Esophagus squamous epithelium (tissue), 5 donors: Measurements from ENCODE around the gene RBCK1. TPM values are rescaled to one million over a fixed set of nuclear protein-coding genes. Genes with fewer than 3 reads are reported as not detected.

ENCODE experiments used
- DNase-seq: peaks from one replicate; lab custom pipeline; 2025; lab: John Stamatoyannopoulos, UW
- H3K27ac ChIP-seq, 4 donors: fragments of 200-600 bp; sonication (generic); one replicate each; pipeline ENCODE4 v1.5.1; 2016 to 2019; ENCODE audit warnings: mild to moderate bottlenecking in 1 of 4
- H3K27me3 ChIP-seq, 4 donors: fragments of 200-600 bp; sonication (generic); 1 replicate in 3 of 4; 2 replicates in 1 of 4; pipeline versions ENCODE4 v1.5.1 to v1.6.0; 2017 to 2021; ENCODE audit warnings: antibody characterized with exemption in 1 of 4
- H3K36me3 ChIP-seq, 3 donors: fragments of 200-600 bp; sonication (generic); one replicate each; pipeline ENCODE4 v1.5.1; 2016 to 2019
- H3K4me1 ChIP-seq, 3 donors: fragments of 200-600 bp; sonication (generic); one replicate each; pipeline ENCODE4 v1.5.1; 2017 to 2019
- H3K4me3 ChIP-seq, 4 donors: fragments of 200-600 bp; sonication (generic); 1 replicate in 3 of 4; 2 replicates in 1 of 4; pipeline ENCODE4 v1.5.1; 2016 to 2019; ENCODE audit warnings: mild to moderate bottlenecking in 2 of 4, moderate library complexity in 1 of 4
- H3K9me3 ChIP-seq, 3 donors: fragments of 200-600 bp; sonication (generic); one replicate each; pipeline ENCODE4 v1.5.1; 2016 to 2019
- CTCF ChIP-seq, 6 experiments: fragments of 450-650 bp in 4 of 6; fragments of 200-600 bp in 2 of 6; sonication (generic) in 2 of 6; IDR thresholded peaks; one replicate each; pipeline ENCODE4 v1.5.1; 2016 to 2019; ENCODE audit warnings: antibody characterized with exemption in 6 of 6, mild to moderate bottlenecking in 4 of 6, moderate library complexity in 4 of 6
- POLR2A ChIP-seq, 4 donors: fragments of 450-650 bp; IDR thresholded peaks; one replicate each; pipeline ENCODE4 v1.6.1; 2017; ENCODE audit warnings: antibody characterized with exemption in 4 of 4, mild to moderate bottlenecking in 4 of 4, moderate library complexity in 3 of 4
- WGBS, 2 donors: methylation state at CpG; one replicate each; pipeline ENCODE4 v1.1.5; 2018; 5-methylcytosine and 5-hydroxymethylcytosine counted together
- intact Hi-C: fragments of 100-400 bp; cut with DNase I; formaldehyde crosslinking; loops from one replicate; pipeline ENCODE4 v1.15.0; 2022
- total RNA-seq, 4 donors: library from RNA; depleted of rRNA; stranded (reverse); fragments of >200 nt; gene quantifications; one replicate each; pipeline ENCODE4 v1.1.0, GENCODE V29; 2016
- donor health status: DM: yes; HTN: yes; CAD: no.

The RBCK1 gene
- total RNA-seq, 4 donors from 2014 or later: 46.9 to 79.8 (median 63.2) TPM

GRCh38 chr20:433300-433975, 25.3 kb downstream of the RBCK1 start:
- Histone ChIP-seq H3K36me3 (peaks cover 11 to 90% (median 50%) of the 10 kb centered on the region in 3 donors), H3K4me1 (peaks cover 0 to 32% (median 3%) of the 10 kb centered on the region in 3 donors), H3K27me3 (no peaks in the 10 kb centered on the region), H3K27ac (no peak overlapping the region), H3K4me3 (no peak overlapping the region), H3K9me3 (no peaks in the 10 kb centered on the region)
- no peak for TF ChIP-seq POLR2A (IDR thresholded peaks at IDR 0.05)
- no peak for TF ChIP-seq CTCF (IDR thresholded peaks at IDR 0.05)
- no peak for DNase-seq
- intact Hi-C loops: no loop called here
- 63 to 77% methylated on average over 9 to 10 of the region's 12 CpGs for WGBS, 2 donors

- no peak for TF ChIP-seq POLR2A (IDR thresholded peaks at IDR 0.05)
- no peak for TF ChIP-seq CTCF (IDR thresholded peaks at IDR 0.05)
- intact Hi-C loops: no loop called here
- 61 to 62% methylated on average over 7 to 8 of the region's 11 CpGs for WGBS, 2 donors
- Histone ChIP-seq H3K36me3 (peaks cover 9 to 90% (median 47%) of the 10 kb centered on the region in 3 donors), H3K27ac (no peak overlapping the region), H3K27me3 (no peaks in the 10 kb centered on the region), H3K4me1 (peaks cover 0 to 40% (median 3%) of the 10 kb centered on the region in 3 donors), H3K4me3 (no peak overlapping the region), H3K9me3 (no peaks in the 10 kb centered on the region)
- DNase-seq: no peak
Measured at GRCh38 chr20:434221-434620, 26.1 kb downstream of the RBCK1 start.

GRCh38 chr20:434661-435419, 26.7 kb downstream of the RBCK1 start:
- DNase-seq: no peak

GRCh38 chr20:435558-435957, 27.5 kb downstream of the RBCK1 start:
- no peaks in the 10 kb centered on the region for H3K27me3 ChIP-seq
- H3K36me3 ChIP-seq: peaks cover 18 to 90% (median 42%) of the 10 kb centered on the region in 3 donors
- DNase-seq: no peak
- no peaks in the 10 kb centered on the region for H3K9me3 ChIP-seq
- TF ChIP-seq POLR2A (IDR thresholded peaks at IDR 0.05) (no peak), CTCF (IDR thresholded peaks at IDR 0.05) (no peak)
- WGBS, 2 donors: 67 to 73% methylated on average over 7 of the region's 7 CpGs
- no peak overlapping the region for H3K27ac ChIP-seq
- peaks cover 0 to 44% (median 3%) of the 10 kb centered on the region in 3 donors for H3K4me1 ChIP-seq
- intact Hi-C loops: no loop called here
- no peak overlapping the region for H3K4me3 ChIP-seq

More at GRCh38 chr20:434661-435419, 26.7 kb downstream of the RBCK1 start:
- H3K27ac ChIP-seq: no peak overlapping the region
- no peaks in the 10 kb centered on the region for H3K27me3 ChIP-seq
- 88 to 94% methylated on average over 5 to 7 of the region's 16 CpGs for WGBS, 2 donors
- H3K4me1 ChIP-seq: peaks cover 0 to 44% (median 3%) of the 10 kb centered on the region in 3 donors
- no peak overlapping the region for H3K4me3 ChIP-seq
- TF ChIP-seq POLR2A (IDR thresholded peaks at IDR 0.05) (no peak), CTCF (IDR thresholded peaks at IDR 0.05) (no peak)
- H3K36me3 ChIP-seq: peaks cover 11 to 90% (median 47%) of the 10 kb centered on the region in 3 donors
- intact Hi-C loops: no loop called here
- H3K9me3 ChIP-seq: no peaks in the 10 kb centered on the region

- H3K4me1 ChIP-seq: peaks cover 0 to 44% (median 3%) of the 10 kb centered on the region in 3 donors
- intact Hi-C loops: no loop called here
- H3K9me3 ChIP-seq: no peaks in the 10 kb centered on the region
- no peak for TF ChIP-seq POLR2A (IDR thresholded peaks at IDR 0.05)
- no peak for TF ChIP-seq CTCF (IDR thresholded peaks at IDR 0.05)
- peaks cover 20 to 90% (median 46%) of the 10 kb centered on the region in 3 donors for H3K36me3 ChIP-seq
- H3K27ac ChIP-seq: no peak overlapping the region
- H3K4me3 ChIP-seq: no peak overlapping the region
- DNase-seq: no peak
- WGBS, 2 donors: 86 to 100% methylated on average over 2 to 3 of the region's 5 CpGs
- no peaks in the 10 kb centered on the region for H3K27me3 ChIP-seq
Measured at GRCh38 chr20:436476-436875, 28.4 kb downstream of the RBCK1 start.
